ENCODE results near the gene NEURL4. TPM values are rescaled to one million over a fixed set of nuclear protein-coding genes. Genes with fewer than 3 reads are reported as not detected.

Gene NEURL4
- total RNA-seq, 3 donors from 2014 or later (not counting 1 experiment from before 2014, with no cell fraction given) = 48.9 to 57.9 (median 51.4) TPM

DNA sequence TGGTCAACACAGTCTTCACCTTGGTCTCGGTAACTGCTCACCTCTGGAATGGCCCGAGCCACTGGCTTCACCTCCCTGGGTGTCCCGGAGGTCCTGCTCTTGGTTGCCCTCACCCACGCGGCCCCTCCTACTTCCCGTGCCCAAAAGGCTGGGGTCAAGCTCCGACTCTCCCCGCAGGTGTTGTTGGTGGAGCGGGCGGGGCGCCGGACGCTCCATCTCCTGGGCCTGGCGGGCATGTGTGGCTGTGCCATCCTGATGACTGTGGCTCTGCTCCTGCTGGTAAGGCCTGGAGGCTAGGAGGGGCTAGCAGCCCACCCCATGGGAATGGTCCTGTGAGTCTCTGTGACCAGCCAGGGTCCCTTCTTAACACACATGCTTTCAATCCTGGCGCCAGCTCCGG lies 44.2 kb downstream of the NEURL4 start:
- H3K9me3 ChIP-seq (ENCODE audit: control insufficient read depth, insufficient read depth, low read length) = no peaks in the 10 kb centered on the region
- TF ChIP-seq, protein P1, sequence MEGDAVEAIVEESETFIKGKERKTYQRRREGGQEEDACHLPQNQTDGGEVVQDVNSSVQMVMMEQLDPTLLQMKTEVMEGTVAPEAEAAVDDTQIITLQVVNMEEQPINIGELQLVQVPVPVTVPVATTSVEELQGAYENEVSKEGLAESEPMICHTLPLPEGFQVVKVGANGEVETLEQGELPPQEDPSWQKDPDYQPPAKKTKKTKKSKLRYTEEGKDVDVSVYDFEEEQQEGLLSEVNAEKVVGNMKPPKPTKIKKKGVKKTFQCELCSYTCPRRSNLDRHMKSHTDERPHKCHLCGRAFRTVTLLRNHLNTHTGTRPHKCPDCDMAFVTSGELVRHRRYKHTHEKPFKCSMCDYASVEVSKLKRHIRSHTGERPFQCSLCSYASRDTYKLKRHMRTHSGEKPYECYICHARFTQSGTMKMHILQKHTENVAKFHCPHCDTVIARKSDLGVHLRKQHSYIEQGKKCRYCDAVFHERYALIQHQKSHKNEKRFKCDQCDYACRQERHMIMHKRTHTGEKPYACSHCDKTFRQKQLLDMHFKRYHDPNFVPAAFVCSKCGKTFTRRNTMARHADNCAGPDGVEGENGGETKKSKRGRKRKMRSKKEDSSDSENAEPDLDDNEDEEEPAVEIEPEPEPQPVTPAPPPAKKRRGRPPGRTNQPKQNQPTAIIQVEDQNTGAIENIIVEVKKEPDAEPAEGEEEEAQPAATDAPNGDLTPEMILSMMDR (IDR thresholded peaks at IDR 0.05) = no peak
- H3K9me3 Mint-ChIP-seq = no peaks in the 10 kb centered on the region
- no peaks in the 10 kb centered on the region for H3K36me3 Mint-ChIP-seq
- H3K27ac Mint-ChIP-seq = no peak overlapping the region
- no peak for DNase-seq
- H3K36me3 ChIP-seq (ENCODE audit: control insufficient read depth, insufficient read depth, low read length) = no peaks in the 10 kb centered on the region
- no peak for ATAC-seq
- no peak overlapping the region for H3K4me3 Mint-ChIP-seq
- no peak overlapping the region for H3K4me3 ChIP-seq (ENCODE audit: low read length)
- H3K27ac ChIP-seq (ENCODE audit: low read length) = no peak overlapping the region
- peaks cover 31% of the 10 kb centered on the region for H3K4me1 ChIP-seq (ENCODE audit: control insufficient read depth, insufficient read depth, low read length)
- H3K27me3 ChIP-seq (ENCODE audit: control insufficient read depth, insufficient read depth, low read length) = peaks cover 33% of the 10 kb centered on the region
- H3K27me3 Mint-ChIP-seq (ENCODE audit: low read depth in 2 of 2) = peaks cover 41 to 42% of the 10 kb centered on the region in 2 donors
- H3K4me1 Mint-ChIP-seq = peaks cover 22 to 30% of the 10 kb centered on the region in 2 donors
- intact Hi-C loops (cut with micrococcal nuclease) = loop anchor here (10.0 kb wide), 1 partner anchor 400 kb away; the partner anchor contains the start of genes TP53 and WRAP53
- WGBS (ENCODE audit: insufficient coverage) = 98% methylated on average over 16 of the region's 16 CpGs

DNA sequence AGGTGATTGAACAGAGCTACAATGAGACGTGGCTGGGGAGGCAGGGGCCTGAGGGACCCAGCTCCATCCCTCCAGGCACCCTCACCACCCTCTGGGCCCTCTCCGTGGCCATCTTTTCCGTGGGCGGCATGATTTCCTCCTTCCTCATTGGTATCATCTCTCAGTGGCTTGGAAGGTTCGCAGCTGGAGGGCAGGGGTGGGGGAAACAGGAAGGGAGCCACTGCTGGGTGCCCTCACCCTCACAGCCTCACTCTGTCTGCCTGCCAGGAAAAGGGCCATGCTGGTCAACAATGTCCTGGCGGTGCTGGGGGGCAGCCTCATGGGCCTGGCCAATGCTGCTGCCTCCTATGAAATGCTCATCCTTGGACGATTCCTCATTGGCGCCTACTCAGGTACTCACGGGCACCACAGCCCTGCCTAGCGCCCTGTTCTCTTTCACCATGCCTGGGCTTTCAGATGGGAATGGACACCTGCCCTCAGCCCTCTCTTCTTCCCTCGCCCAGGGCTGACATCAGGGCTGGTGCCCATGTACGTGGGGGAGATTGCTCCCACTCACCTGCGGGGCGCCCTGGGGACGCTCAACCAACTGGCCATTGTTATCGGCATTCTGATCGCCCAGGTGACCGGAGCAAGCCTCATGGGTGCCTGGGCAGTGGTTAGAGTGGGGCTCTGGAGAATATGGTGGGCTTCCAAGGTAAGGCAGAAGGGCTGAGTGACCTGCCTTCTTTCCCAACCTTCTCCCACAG lies 45.5 kb downstream of the NEURL4 start:
- H3K9me3 ChIP-seq (ENCODE audit: control insufficient read depth, insufficient read depth, low read length) = no peaks in the 10 kb centered on the region
- Mint-ChIP-seq H3K9me3 (no peaks in the 10 kb centered on the region), H3K36me3 (no peaks in the 10 kb centered on the region), H3K27me3 (ENCODE audit: low read depth in 2 of 2) (peaks cover 40 to 42% of the 10 kb centered on the region in 2 donors), H3K4me1 (peaks cover 22 to 31% of the 10 kb centered on the region in 2 donors), H3K4me3 (peak overlapping the region; percentile 31), H3K27ac (no peak overlapping the region)
- intact Hi-C loops (cut with micrococcal nuclease) = loop anchor here (10.0 kb wide), 1 partner anchor 401 kb away; the partner anchor contains the start of genes TP53 and WRAP53
- no peaks in the 10 kb centered on the region for H3K36me3 ChIP-seq (ENCODE audit: control insufficient read depth, insufficient read depth, low read length)
- ATAC-seq = no peak
- no peak for DNase-seq
- H3K4me1 ChIP-seq (ENCODE audit: control insufficient read depth, insufficient read depth, low read length) = peaks cover 31% of the 10 kb centered on the region
- H3K27me3 ChIP-seq (ENCODE audit: control insufficient read depth, insufficient read depth, low read length) = peaks cover 33% of the 10 kb centered on the region
- WGBS (ENCODE audit: insufficient coverage) = 85% methylated on average over 16 of the region's 18 CpGs
- H3K4me3 ChIP-seq (ENCODE audit: low read length) = no peak overlapping the region
- H3K27ac ChIP-seq (ENCODE audit: low read length) = no peak overlapping the region
- TF ChIP-seq, protein P1 (IDR thresholded peaks at IDR 0.05) = no peak

DNA sequence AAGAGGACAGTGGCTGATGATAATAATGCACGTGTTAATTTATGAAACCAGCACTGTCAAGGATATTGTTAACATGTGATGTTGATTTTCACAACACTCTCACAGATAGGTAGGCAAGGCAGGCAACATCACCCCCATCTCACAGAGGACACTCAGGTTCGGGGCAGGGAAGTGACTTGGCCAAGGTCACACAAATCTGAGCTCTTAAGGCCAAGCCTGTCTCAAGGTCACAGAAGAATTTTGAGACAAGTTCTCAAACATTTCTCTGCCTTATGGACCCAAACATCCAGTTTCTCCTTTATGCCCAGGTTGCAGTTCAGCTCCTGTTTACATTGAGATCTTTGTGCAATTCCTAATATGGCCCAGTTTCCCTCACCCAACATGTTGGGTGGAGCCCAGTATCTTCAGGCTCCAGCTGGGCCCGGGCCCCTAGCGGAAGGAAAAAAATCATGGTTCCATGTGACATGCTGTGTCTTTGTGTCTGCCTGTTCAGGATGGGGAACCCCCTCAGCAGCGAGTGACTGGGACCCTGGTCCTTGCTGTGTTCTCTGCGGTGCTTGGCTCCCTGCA lies 46.3 kb downstream of the NEURL4 start:
- H3K27me3 ChIP-seq (ENCODE audit: control insufficient read depth, insufficient read depth, low read length) = peaks cover 33% of the 10 kb centered on the region
- no peak for DNase-seq
- H3K27ac ChIP-seq (ENCODE audit: low read length) = no peak overlapping the region
- TF ChIP-seq, protein P1 (IDR thresholded peaks at IDR 0.05) = no peak
- no peaks in the 10 kb centered on the region for H3K9me3 ChIP-seq (ENCODE audit: control insufficient read depth, insufficient read depth, low read length)
- ATAC-seq = no peak
- Mint-ChIP-seq H3K27me3 (ENCODE audit: low read depth in 2 of 2) (peaks cover 32 to 36% of the 10 kb centered on the region in 2 donors), H3K4me3 (peak overlapping the region; percentile 42), H3K36me3 (no peaks in the 10 kb centered on the region), H3K9me3 (no peaks in the 10 kb centered on the region), H3K27ac (peak overlapping the region in 1 of 2 donors; percentile 16), H3K4me1 (peaks cover 22 to 31% of the 10 kb centered on the region in 2 donors)
- intact Hi-C loops (cut with micrococcal nuclease) = loop anchor here (10.0 kb wide), 1 partner anchor 402 kb away; the partner anchor contains the start of genes TP53 and WRAP53
- H3K36me3 ChIP-seq (ENCODE audit: control insufficient read depth, insufficient read depth, low read length) = no peaks in the 10 kb centered on the region
- H3K4me1 ChIP-seq (ENCODE audit: control insufficient read depth, insufficient read depth, low read length) = peaks cover 31% of the 10 kb centered on the region
- WGBS (ENCODE audit: insufficient coverage) = 60% methylated on average over 6 of the region's 6 CpGs
- H3K4me3 ChIP-seq (ENCODE audit: low read length) = no peak overlapping the region
